Right lobe of liver (tissue), 4 donors: ENCODE measurements around the gene PTCSC3.

Source experiments
- CTCF ChIP-seq, 4 donors: fragments of 200-600 bp in 3 of 4; fragments of 450-650 bp in 1 of 4; IDR thresholded peaks; one replicate each; pipeline versions ENCODE4 v1.5.1 to v1.8.0; 2016 to 2022; ENCODE audit warnings: antibody characterized with exemption in 4 of 4, mild to moderate bottlenecking in 2 of 4
- POLR2A ChIP-seq: fragments of 450-650 bp; IDR thresholded peaks from one replicate; pipeline ENCODE4 v1.6.1; 2017; ENCODE audit warnings: antibody characterized with exemption, mild to moderate bottlenecking
- donor health status: DM: no; HTN: no; CAD: no.
- donor health status: DM: no; HTN: no; CAD: no.
- donor health status: DM: no; HTN: yes; CAD: no.

- TF ChIP-seq CTCF (IDR thresholded peaks at IDR 0.05) = no peak
- no peak for TF ChIP-seq POLR2A
Observed at GRCh38 chr14:36208690-36209278, 32.3 kb upstream of the PTCSC3 start.
